Mammary epithelial cell (primary cell): ENCODE measurements around the gene CDC42EP5.

Source experiments
- CTCF ChIP-seq, 2 donors: IDR thresholded peaks in 1 of 2; conservative IDR thresholded peaks in 1 of 2; 2 replicates each; pipeline ENCODE4 v1.5.1; 2011 to 2012; ENCODE audit warnings: inconsistent platforms in 2 of 2, low read length in 2 of 2, mild to moderate bottlenecking in 2 of 2, control low read depth in 1 of 2, low read depth in 1 of 2; ENCODE audit not compliant: insufficient read depth in 1 of 2; ENCODE audit errors: extremely low read depth in 1 of 2
- EZH2 ChIP-seq: IDR thresholded peaks from 2 replicates; pipeline ENCODE4 v1.6.1; 2012; ENCODE audit warnings: low read length, inconsistent platforms, borderline replicate concordance

- TF ChIP-seq CTCF (conservative IDR thresholded peaks at IDR 0.05 in 1 of 2, IDR thresholded peaks at IDR 0.05 in 1 of 2; ENCODE audit: extremely low read depth in 1 of 2, insufficient read depth in 1 of 2, low read depth in 1 of 2, low read length in 2 of 2), result no peak
- TF ChIP-seq EZH2, result no peak
Observed at GRCh38 chr19:54492568-54492967, 19.5 kb upstream of the CDC42EP5 start.
